Kidney (tissue), 14 donors: ENCODE measurements around the gene SERTAD2. TPM values are rescaled to one million over a fixed set of nuclear protein-coding genes. Genes with fewer than 3 reads are reported as not detected.

Experiments used
- DNase-seq, 5 donors: peaks; one replicate each; pipeline ENCODE4 v3.0.0-alpha.2; 2013 to 2020
- FAIRE-seq: peaks from 2 replicates; lab custom pipeline; 2012; peaks lifted over from hg19 to GRCh38; lab: Jason Lieb, UNC
- H3K27ac ChIP-seq, 2 donors: one replicate each; pipeline ENCODE4 v1.7.0; 2013; ENCODE audit warnings: low read depth in 2 of 2, low read length in 2 of 2, inconsistent platforms in 1 of 2
- H3K27me3 ChIP-seq: one replicate; pipeline ENCODE4 v1.7.1; 2013; ENCODE audit warnings: low read length, inconsistent platforms; ENCODE audit not compliant: control insufficient read depth, insufficient read depth
- H3K36me3 ChIP-seq, 3 donors: one replicate each; pipeline versions ENCODE4 v1.7.0 to v1.7.1; 2013; ENCODE audit warnings: low read length in 3 of 3, control low read depth in 1 of 3, inconsistent platforms in 1 of 3; ENCODE audit not compliant: insufficient read depth in 3 of 3, control insufficient read depth in 2 of 3
- H3K4me1 ChIP-seq, 3 donors: one replicate each; pipeline versions ENCODE4 v1.7.0 to v1.7.1; 2013; ENCODE audit warnings: low read length in 3 of 3, inconsistent platforms in 1 of 3, low read depth in 1 of 3; ENCODE audit not compliant: control insufficient read depth in 2 of 3, insufficient read depth in 2 of 3
- H3K4me3 ChIP-seq, 3 donors: one replicate each; pipeline versions ENCODE4 v1.7.0 to v1.8.1; 2013; ENCODE audit warnings: low read length in 3 of 3, control low read depth in 1 of 3, inconsistent platforms in 1 of 3
- H3K9ac ChIP-seq, 3 donors: one replicate each; pipeline versions ENCODE4 v1.7.0 to v1.7.1; 2013; ENCODE audit warnings: low read length in 3 of 3, control low read depth in 1 of 3, inconsistent platforms in 1 of 3
- H3K9me3 ChIP-seq, 3 donors: one replicate each; pipeline versions ENCODE4 v1.7.0 to v1.7.1; 2013; ENCODE audit warnings: low read length in 3 of 3, control low read depth in 1 of 3, inconsistent platforms in 1 of 3; ENCODE audit not compliant: control insufficient read depth in 2 of 3, insufficient read depth in 1 of 3
- intact Hi-C: fragments of 100-400 bp; cut with DNase I; formaldehyde crosslinking; loops from one replicate; pipeline ENCODE4 v1.11.1; 2022
- polyA plus RNA-seq: library from polyadenylated mRNA; stranded (reverse); fragments of 350-450 nt; fragmentation: Illumina TruSeq; extraction: RNeasy Lipid Tissue Mini Kit (QIAGEN cat#74804); gene quantifications from one replicate; pipeline ENCODE4 v1.2.3, GENCODE V29; 2014; ENCODE audit warnings: low read depth, low replicate concordance; ENCODE audit not compliant: insufficient read depth
- total RNA-seq: library from RNA; stranded (reverse); fragmentation: NEBNext Ultra II Directional; extraction: Animal tissue kit (Norgen Biotek cat#: 25700); gene quantifications from one replicate; pipeline ENCODE4 v1.2.1, GENCODE V29; 2021
- TF ChIP-seq, protein P1 (sequence below): IDR thresholded peaks from 3 replicates; pipeline ENCODE4 v1.5.1; 2012; ENCODE audit warnings: mild to moderate bottlenecking, moderate library complexity, borderline replicate concordance; ENCODE audit not compliant: insufficient read depth; ENCODE audit errors: extremely low read depth
- donor health status: control.
- donor health status: control.
- donor health status: control.
- donor health status: control.
- donor health status: control.
- donor health status: DM: yes; HTN: yes; CAD: no.
- donor health status: Normal renal cell carcinoma (clear cell type).

SERTAD2 gene
- total and polyA plus RNA-seq, 2 donors from 2014 or later = 6.2 to 21.1 TPM

DNA sequence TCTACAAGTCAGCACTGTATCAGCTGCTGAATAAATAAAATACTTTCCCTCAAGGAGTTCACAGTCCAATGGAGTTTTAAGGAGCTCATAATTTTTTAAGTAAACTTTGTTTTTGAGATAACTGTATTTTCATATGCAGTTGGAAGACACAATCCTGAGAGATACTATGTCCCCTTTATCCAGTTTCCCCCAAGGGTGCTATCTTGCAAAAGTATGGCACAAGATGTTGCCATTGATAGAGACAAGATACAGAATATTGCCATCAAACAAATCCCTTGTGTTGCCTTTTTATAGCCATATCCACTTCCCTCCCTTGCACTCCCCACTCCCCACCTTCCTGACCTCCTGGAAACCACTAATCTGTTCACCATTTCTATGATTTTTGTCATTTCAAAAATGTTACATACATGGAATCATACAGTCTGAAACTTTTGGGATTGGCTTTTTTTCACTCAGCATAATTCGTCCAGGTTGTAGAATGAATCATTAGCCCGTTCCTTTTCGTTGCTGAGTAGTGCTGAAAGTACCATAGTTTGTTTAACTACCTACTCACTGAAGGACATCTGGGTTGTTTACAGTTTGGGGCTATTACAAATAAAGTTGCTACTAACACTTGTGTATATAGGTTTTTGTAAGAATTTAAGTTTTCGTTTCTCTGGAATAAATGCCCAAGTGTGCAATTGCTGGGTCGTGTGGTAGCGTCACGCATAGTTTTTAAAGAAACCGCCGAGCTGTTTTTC, 30.2 kb upstream of the SERTAD2 start:
- intact Hi-C loops = no loop called here
- Histone ChIP-seq H3K4me3 (no peak overlapping the region), H3K4me1 (no peaks in the 10 kb centered on the region), H3K27me3 (no peaks in the 10 kb centered on the region), H3K9ac (no peak overlapping the region), H3K36me3 (no peaks in the 10 kb centered on the region), H3K9me3 (no peaks in the 10 kb centered on the region), H3K27ac (no peak overlapping the region)
- TF ChIP-seq, protein P1, sequence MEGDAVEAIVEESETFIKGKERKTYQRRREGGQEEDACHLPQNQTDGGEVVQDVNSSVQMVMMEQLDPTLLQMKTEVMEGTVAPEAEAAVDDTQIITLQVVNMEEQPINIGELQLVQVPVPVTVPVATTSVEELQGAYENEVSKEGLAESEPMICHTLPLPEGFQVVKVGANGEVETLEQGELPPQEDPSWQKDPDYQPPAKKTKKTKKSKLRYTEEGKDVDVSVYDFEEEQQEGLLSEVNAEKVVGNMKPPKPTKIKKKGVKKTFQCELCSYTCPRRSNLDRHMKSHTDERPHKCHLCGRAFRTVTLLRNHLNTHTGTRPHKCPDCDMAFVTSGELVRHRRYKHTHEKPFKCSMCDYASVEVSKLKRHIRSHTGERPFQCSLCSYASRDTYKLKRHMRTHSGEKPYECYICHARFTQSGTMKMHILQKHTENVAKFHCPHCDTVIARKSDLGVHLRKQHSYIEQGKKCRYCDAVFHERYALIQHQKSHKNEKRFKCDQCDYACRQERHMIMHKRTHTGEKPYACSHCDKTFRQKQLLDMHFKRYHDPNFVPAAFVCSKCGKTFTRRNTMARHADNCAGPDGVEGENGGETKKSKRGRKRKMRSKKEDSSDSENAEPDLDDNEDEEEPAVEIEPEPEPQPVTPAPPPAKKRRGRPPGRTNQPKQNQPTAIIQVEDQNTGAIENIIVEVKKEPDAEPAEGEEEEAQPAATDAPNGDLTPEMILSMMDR = no peak
- no peak for DNase-seq
- no peak for FAIRE-seq

DNA sequence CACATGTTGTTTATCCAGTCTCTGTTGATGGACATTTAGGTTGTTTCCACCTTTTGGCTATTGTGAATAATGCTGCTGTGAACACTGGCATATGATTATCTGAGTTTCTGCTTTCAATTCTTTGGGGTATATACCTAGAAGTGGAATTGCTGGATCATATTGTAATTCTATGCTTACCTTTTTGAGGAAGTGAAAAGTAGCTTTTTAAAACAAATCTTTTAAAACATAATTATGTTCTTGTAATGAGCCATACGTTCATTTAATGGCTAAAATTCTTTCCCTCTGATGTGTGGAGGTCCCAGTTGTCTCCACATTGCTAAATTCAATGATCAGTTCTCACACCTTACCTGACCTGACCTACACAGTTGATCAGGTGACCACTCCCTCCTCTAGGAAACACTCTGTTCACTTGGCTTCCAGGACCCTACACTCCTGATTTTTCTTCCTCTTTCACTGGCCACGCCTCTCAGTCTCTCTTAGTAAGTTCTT, 27.8 kb upstream of the SERTAD2 start:
- DNase-seq = no peak
- FAIRE-seq = no peak
- Histone ChIP-seq H3K9ac (no peak overlapping the region), H3K9me3 (no peaks in the 10 kb centered on the region), H3K4me1 (no peaks in the 10 kb centered on the region), H3K4me3 (no peak overlapping the region), H3K27me3 (no peaks in the 10 kb centered on the region), H3K36me3 (no peaks in the 10 kb centered on the region), H3K27ac (no peak overlapping the region)
- TF ChIP-seq, protein P1 = no peak
- intact Hi-C loops = no loop called here

DNA sequence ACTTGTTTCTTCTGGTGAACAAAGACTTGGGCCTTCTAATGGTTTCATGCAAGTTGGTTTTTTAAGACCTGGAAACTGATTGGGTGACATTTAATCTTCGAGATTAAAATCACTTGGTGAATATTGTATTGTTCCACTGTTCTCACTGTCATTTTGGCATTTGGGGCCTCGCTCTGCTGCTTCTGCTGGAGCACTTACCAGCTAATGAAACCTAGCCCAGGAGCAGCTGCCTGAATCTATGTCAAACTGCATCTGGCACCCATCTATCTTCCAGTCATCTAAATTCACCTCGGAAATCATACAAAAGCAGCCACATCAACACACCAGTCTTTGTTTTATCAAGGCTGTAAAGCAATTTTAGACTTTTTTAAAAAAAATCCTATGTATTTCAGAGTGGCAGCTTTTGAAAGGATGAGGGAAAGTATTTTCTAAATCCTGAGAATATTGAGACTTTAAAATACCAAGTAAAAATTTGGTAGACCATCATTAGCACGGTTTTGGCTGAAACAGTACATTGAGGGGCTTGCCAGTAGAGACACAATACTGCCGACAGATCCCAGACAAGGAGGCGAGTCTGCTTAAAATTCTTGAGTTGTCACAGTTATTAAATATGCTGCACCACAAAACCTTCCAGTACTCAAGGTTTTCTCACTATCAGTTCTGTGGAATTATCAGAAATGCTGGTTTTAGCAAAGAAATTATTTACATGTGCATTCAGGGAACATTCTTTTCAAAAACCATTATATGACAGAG, 26.1 kb upstream of the SERTAD2 start:
- no peak for FAIRE-seq

More for the DNA sequence above, 26.1 kb upstream of the SERTAD2 start:
- Histone ChIP-seq H3K9ac (no peak overlapping the region), H3K4me1 (no peaks in the 10 kb centered on the region), H3K36me3 (no peaks in the 10 kb centered on the region), H3K27ac (no peak overlapping the region), H3K27me3 (no peaks in the 10 kb centered on the region), H3K4me3 (no peak overlapping the region), H3K9me3 (no peaks in the 10 kb centered on the region)
- intact Hi-C loops = no loop called here
- DNase-seq = no peak
- TF ChIP-seq, protein P1 = no peak
